NOMO-1 (cell line): ENCODE results near the gene NCL.
"Not testable (repeated sequence)": the region's sequence is repeated elsewhere in the genome, so short reads cannot be mapped to it uniquely, and the experiment has no call there.

Source experiments
- DNase-seq, 2 experiments: peaks; one replicate each; lab custom pipeline; 2025; ENCODE audit not compliant: unreplicated experiment in 2 of 2; lab: John Stamatoyannopoulos, UW

The NCL gene

DNA sequence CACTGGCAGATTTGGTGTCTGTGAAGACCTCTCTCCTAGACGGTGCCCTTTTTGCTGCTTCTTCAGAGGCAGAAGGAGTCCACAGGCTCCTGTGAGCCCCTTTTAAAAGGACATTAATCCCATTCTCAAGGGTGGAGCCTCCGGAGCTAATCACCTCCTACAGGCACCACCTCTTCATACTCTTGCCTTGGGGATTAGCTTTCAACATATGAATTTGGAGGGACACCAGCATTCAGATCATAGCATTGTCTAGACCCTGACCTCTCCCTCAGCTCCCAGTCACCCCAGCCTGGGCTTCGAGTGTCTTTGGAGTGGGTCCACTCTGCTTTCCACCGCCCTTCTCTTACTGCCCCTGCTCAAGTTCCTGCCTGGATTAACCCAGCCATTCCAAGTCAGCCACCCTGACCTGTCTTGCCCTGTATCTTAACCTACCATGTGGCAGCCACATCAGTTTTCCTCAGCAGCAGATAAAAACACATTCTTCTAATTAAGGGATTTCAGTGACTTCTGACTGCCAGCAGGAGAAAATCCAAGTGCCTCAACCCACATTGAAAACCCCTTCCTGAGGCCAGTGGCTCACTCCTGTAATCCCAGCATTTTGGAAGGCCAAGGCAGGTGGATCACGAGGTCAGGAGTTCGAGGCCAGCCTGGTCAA, 6.1 kb upstream of the NCL start:
- no peak for DNase-seq

DNA sequence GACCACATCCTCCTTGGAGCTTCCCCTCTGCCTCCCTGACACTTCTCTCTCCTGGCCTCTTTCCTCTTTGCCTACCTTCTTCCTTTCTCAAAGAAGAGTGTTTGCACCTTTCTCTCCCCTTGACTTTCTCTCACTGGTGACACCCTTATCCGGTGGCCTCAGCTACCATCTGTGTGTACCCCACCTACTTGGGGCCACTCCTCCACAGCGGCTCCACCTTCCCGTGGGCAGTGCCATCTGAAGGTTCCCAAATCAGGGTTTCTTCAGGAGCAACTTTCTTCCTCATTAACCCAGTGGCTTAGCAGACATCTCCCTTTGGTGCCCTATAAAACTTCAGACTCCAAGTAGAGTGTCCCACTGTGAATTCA, 5.3 kb upstream of the NCL start:
- DNase-seq: no peak

DNA sequence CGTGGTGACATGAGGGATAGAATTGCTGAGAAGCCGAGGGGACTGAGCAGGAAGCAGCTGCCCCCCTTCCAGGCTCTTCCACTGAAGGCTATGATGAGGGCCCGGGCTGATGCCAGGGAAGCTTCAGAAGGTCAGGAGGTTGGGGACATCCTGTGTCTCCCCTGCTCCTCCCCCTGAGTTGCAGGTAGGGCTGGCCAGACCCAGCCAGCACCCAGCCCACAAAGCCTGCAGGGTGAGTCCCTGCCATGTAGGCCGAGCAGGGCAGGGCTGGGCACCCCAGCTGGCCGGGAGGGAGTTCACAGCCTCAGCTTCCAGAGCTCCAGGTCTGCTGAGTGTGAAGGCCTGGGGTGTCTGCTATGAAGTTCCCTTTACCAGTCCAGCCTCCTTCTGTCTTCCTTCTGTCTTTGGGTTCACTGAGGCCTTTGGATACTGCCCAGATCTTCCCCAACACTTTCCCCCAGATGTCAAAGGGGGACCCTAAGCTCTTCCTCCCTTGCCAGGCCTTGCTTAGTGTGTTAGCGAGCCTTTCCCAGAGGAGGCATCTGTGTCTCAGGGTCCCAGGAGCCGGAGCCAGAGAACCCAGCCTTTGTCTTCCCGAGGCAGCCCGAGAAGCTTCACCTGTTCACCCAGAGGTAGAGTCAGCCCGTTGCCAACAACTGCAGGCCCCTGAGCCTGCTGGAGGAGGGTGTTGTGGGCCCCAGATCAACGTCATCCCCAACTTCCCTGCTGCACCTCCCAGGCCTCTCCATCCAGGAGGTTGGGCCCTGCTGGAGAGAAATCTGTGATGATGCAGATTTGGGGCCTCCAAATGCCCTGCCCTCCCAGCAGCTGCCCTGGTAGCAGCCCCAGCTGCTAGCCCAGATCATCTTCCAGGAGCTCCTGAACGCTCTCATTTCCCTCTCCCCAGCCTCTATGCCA, 3.6 kb upstream of the NCL start:
- no peak for DNase-seq

DNA sequence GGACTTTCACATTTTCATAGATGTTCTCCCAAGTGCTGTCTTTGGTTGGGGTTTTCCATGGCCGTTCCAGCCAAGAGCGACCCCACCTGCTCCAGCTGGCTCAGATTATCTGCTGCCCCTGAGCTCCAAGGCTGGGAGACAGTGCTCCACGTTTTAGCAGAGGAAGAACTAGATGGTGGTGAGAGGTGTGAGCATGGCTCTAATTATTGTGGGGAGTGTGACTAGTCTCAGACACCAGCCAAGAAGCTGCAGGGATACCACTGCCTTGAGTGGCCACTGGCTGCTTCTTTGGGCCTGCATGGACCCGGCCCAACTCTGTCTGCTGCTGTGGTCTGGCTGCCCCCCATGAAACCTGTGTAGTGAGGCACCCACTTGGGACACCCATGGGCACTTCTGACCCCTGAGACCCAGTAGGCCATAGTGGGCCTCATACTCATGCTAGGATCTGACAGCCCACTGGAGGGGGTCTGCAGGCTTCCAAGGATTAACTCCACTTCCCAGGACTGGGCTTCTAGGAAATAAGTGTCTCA, 2.8 kb upstream of the NCL start:
- DNase-seq: no peak

DNA sequence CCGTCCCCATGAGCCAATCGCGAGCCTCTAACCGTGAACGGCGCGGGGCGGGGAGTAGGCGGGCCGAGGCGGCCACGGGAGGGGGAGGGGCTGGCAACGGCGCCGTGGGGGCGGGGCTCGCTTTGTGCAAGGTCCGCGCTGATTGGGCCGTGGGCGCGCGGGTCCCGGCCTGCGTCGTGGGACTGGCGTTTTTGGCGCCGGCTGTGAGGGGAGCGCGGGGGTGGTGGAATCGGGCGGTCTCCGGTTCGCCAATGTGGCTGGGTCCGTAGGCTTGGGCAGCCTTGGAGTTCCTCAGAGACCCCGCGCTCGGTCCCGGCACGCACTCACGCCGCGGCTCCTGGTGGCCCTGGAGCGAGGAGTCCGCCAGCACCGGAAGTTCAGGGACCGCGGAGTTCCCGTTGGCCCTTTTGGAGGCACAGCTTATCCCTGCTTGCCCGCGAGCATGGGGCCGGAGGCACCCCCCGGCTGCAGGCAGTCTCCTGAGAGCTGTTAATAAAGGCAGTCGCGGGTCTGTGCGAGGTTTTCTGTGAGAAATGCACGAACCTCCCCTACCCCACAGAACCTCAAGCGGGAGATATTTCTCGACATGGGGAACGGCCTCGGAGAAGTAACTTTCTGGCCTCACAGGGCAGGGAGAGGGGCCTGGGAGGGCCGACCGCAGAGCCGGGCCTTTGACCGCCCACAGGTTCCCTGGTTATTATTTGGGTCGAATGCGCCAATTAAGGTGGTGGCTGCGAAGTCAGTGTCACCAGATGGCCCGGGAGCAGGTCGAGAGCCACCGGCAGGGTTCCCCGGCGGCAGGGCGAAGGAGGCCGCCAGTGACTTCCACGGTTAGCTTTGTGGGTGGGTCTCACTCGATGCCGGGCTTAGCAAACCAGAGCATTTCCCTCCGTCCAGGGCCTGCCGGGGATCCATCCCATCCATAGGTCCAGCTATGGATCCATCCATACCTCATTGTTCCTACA, 574 bp upstream of the NCL start:
- DNase-seq: peak; percentile 91 to 96

DNA sequence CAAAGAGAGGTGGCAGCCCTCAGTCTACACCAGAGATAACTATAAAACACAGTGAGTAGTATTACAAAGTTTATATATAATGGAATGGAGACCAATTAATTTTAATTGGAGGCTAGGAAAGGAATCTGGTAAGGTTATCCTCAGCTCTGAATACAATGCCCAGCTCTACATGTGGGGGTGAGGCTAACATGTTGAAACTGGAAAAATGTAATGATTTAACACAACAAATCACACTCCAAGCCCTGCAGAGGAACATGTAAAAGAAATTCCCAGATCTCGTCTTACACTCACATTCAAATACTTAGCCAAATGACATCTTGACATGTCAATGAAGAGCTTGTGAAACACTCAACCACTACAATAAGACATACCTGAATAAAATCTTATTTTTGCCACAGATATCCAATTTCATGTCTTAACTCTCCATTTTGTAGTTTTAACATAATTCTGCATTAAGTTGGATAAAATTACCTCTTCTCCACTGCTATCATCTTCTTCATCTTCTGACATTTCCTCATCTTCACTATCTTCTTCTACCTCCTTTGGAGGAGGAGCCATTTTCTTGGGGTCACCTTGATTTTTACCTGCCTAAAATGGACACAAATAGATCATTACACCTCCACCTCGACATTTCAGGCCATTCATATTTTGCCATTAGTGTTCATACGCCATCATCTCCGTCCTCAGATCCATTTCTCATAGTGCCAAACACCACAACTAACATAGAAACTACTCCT, 1.4 kb downstream of the NCL start:
- no peak for DNase-seq

DNA sequence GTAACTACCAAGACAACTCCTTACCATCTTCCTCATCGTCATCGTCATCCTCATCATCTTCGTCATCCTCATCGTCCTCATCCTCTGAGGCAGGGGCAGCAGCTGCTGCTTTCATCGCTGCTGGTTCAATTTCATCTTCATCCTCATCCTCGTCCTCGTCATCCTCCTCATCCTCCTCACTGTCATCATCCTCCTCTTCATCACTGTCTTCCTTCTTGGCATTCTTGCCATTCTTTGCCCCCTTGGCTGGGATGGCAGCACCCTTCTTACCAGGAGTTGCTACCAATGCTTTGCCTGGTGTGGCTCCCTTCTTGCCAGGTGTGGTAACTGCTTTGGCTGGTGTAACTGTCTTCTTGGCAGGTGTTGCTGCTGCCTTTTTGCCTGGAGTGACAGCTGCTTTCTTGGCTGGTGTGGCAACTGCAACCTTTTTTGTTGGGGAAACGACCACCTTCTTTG, 2.7 kb downstream of the NCL start:
- no peak for DNase-seq

DNA sequence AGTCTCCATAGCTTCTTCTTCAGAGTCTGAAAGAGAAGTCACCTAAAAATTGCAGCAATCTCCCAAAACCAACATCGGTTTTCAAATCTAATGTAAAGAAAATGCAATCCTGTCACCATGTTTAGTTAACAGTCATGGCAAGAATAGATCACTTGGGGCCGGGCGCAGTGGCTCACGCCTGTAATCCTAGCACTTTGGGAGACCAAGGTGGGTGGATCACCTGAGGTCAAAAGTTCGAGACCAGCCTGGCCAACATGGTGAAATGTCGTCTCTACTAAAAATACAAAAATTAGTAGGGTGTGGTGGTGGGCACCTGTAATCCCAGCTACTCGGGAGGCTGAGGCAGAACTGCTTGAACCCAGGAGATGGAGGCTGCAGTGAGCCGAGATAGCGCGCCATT, 3.4 kb downstream of the NCL start:
- DNase-seq: not testable (repeated sequence)

DNA sequence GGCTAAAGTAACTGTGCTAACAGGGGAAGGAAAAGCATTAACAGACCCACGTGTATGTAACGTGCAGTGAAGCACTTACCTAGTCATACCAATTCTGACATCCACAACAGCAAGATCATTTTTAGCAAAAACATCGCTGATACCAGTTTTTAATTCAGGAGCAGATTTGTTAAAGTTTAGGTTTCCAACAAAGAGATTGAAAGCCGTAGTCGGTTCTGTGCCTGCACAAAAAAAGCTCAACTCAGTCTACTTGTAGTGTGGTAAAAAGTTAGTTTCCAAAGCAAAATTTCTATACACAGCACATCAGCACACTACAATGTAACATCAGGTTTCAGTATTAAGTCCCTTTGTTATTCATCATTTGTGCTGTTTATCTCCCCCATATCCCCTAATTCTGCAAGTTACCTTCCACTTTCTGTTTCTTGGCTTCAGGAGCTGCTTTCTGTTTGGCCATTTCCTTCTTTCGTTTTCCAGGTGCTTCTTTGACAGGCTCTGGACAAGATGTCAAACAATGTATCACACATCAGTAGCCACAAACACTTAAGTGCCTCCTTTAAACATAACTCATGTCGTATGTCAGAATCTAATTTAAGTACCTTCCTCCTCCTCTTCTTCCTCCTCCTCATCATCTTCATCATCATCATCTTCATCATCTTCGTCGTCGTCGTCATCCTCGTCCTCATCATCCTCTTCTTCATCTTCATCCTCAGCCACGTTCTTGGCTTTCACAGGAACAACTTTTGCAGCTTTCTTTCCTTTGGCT, 4.0 kb downstream of the NCL start:
- DNase-seq: no peak

DNA sequence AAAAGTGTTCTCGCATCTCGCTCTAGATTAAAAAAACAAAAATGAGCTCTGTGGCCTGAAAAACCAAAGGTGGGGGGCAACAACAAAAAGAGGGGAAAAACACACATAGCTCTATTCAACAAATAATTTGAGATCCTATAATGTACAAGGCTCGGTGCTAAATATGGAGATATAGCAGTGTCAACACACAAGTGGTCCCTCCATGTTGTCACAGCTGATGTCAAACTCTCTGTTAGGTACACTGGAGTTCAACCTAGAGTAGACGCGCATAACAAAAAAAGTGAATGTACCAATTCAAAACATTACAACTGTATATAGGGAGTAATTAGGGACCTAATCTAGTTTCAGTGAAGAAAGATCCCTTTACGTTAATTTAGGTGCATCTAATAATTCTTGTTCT, 5.9 kb downstream of the NCL start:
- DNase-seq: no peak

DNA sequence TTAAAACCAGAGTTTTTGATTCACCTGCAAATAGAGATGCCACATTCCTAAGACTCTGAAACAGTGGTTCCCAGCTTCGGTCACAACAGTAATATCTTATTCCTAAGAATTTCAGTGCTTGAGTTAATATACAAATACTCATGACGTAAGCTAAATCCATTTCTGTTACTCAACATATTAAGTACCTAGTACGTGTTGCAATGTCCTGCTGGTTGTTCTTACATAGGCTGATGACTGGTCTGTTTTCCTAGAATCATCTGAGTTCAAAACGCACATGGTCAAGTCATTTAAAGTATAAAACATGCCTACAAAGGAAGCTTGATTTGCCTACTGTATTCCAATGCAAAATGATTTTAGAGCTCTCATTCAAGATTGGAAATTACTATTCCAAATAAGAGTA, 7.2 kb downstream of the NCL start:
- no peak for DNase-seq

DNA sequence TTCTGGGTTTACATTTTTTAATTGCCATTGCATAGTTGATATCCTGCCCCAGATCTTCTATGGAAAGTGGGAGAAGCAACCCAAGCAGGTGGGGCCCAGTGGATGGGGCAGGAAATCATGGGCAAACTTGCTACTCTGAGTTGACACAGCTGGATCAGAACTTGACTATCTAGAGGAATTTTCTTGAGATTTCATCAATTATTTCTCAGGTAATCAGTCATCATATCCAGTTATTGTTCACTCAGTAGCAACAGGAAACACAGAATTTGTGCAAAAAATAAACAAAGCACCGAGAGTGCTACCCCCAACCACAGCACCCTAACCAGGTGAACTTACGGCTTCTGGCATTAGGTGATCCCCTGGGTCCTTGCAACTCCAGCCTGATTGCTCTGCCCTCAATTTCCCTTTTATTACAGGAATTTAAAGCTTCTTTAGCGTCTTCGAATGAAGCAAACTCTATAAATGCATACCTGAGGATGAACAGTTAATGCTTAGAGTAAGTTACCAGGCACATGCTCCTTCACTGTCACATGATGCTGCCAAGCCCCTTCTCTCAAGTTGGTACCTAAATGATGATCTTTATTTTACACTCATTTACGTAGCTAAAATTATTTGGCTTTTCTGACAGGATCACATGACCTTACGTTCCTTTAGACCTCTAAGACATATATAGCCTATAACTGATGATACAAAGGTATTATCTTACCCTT, 7.8 kb downstream of the NCL start:
- no peak for DNase-seq

DNA sequence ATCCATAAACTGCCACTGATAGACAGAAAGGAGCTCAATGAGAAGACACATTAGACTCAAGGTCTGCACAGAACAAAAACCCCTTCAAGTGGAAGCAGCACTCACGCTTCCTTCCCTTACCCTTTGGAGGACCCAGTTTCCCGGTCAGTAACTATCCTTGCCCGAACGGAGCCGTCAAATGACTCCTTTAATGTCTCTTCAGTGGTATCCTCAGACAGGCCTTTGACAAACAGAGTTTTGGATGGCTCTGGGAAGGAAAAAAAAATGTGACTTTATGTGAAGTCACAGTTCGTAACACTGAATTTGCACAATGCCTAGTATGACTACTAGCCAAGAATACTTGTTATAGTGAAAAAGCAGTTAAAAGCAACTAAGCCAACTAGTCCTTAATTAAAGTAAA, 8.4 kb downstream of the NCL start:
- DNase-seq: no peak

DNA sequence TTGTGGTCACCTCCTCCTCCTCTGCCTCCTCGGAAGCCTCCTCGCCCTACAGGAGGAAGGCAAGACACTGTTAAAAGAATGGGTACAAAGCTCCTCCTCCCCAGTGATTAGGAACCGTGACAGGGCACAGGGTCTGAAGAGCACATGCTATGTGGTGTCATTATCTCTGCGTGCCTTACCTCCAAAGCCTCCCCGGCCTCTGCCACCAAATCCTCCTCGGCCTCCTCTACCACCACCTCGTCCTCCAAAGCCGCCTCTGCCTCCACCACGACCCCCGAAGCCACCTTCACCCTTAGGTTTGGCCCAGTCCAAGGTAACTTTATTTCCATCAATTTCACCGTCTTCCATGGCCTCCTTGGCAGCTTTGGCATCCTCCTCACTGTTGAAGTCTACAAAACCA, 9.1 kb downstream of the NCL start:
- DNase-seq: no peak

DNA sequence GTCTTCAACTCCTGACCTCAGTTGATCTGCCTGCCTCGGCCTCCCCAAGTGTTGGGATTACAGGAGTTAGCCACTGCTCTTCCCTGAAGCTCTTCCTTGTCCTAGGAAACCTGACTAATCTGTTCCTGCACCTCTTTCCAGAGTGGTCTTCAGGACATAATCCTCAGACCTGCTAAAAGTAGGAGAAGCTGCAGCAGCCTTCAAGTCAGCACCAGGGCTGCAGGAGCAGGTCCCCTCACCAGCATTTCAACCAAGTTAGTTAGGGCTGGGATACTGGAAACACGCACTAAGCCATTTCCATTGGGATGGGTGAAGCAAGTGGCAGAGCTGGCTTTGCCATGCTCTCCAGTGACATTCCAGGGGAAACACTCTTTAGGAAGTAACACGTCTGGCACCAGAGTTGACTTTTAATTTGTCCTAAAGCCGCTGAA, 9.9 kb downstream of the NCL start:
- no peak for DNase-seq

DNA sequence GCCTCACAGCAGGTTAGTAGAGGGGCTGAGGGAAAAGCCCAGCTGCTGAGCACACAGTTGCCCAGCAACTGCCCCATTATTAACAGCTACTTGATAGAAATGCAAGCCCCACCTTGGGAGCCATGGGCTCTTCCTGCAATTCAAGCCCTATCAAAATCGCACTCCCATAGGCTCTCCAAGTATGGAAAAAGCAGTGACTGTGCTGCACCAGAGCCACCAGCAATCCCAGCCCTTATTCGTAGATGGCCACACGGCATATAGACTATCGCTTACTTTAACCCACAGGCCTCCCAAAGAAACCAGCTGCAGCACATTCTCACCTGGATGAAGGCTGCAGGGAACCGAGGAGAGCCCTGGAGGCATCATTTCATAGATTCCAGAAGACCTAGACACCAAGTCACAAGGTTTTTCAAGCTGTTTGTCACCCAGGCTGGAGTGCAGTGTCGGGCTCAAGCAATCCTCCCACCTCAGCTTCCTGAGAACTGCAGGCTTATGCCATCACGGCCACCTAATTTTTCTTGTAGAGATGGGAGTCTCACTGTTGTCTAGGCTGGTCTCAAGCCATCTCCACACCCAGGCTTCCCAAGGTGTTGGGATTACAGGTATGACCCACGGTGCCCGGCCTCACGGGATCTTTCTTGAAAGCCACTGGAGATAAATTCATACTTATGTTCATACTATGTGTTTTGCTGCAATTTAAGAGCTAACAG, 11.3 kb downstream of the NCL start:
- DNase-seq: no peak

DNA sequence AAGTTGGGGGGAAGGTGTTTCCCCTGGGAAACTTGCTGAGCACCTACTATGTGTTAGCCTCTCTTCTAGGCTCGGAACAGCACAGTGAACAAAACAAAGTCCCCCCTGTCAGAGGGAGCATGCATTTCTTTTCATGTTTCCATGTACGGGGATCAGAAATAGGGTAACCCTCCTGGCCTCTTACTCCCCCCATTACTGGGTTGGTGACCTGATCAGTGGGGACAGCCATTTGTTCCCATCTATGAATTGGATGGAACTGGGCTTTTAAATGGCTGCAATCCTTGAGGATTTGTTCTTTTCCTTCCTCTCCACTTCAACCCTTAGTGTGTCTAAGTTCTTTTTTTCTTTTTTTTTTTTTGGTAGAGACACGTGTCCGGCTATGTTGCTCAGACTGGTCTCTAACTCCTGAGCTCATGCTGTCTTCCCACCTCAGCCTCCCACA, 13.7 kb downstream of the NCL start:
- DNase-seq: no peak

DNA sequence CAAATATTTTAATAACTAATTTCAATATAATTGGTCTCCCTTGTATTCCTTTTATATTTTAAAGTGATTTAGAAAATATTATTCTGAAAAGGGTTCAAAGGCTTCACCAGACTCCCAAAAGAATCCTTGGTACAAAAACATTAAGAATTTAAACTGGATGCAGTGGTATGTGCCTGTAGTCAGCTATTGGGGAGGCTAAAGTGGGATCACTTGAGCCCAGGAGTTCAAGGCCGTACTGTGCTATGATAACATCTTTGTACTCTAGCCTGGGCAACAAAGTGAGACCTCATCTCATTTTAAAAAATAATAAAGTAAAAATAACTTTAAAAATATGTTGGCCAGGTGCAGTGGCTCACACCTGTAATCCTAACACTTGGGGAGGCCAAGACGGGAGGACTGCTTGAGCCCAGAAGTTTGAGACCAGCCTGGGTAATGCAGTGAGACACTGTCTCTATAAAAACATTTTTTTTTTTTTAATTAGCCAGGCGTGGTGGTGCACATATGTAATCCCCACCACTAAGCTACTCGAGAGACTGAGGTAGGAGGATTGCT, 14.7 kb downstream of the NCL start:
- DNase-seq: no peak
